ENCODE measurements around the gene NEDD4. TPM values are rescaled to one million over a fixed set of nuclear protein-coding genes. Genes with fewer than 3 reads are reported as not detected.
A peak's percentile ranks its signal among the peaks of the same experiment; 100 is the strongest.

The NEDD4 gene
- total and polyA plus RNA-seq, 12 donors = 2.5 to 20.5 (median 9.5) TPM

- WGBS, 4 donors = 90 to 92% (median 91%) methylated on average over 2 of the region's 2 CpGs
- intact Hi-C loops (cut with DNase I) = no loop called here
- Histone ChIP-seq H3K4me1 (replicated peaks in 1 of 2) (no peaks in the 10 kb centered on the region), H3K36me3 (replicated peaks in 1 of 2) (no peaks in the 10 kb centered on the region), H3K27ac (no peak overlapping the region), H3K9me3 (replicated peaks in 1 of 3) (no peaks in the 10 kb centered on the region), H3K27me3 (no peaks in the 10 kb centered on the region), H3K4me3 (no peak overlapping the region)
- DNase-seq = no peak
- TF ChIP-seq CTCF (IDR thresholded peaks at IDR 0.05) = no peak
Observed at GRCh38 chr15:55800216-55800615, 193.2 kb downstream of the NEDD4 start.

GRCh38 chr15:55799291-55800212 is 193.9 kb downstream of the NEDD4 start:
- 46 to 48% (median 47%) methylated on average over 10 of the region's 10 CpGs for WGBS, 4 donors
- H3K27ac ChIP-seq = no peak overlapping the region
- intact Hi-C loops (cut with DNase I) = loop anchor here (5.0 kb wide), 1 partner anchor 152 kb away; no protein-coding TSS in a partner anchor
- TF ChIP-seq CTCF (IDR thresholded peaks at IDR 0.05) (peak; percentile 35 to 64 (median 54)), POLR2A (IDR thresholded peaks at IDR 0.05) (no peak)
- DNase-seq = peak; percentile 20 to 81 (median 48)
- H3K4me3 ChIP-seq = no peak overlapping the region
- H3K27me3 ChIP-seq = no peaks in the 10 kb centered on the region
- no peaks in the 10 kb centered on the region for H3K4me1 ChIP-seq (replicated peaks in 1 of 2)
- H3K9me3 ChIP-seq (replicated peaks in 1 of 3) = no peaks in the 10 kb centered on the region
- no peaks in the 10 kb centered on the region for H3K36me3 ChIP-seq (replicated peaks in 1 of 2)

GRCh38 chr15:55796321-55796965 is 197.0 kb downstream of the NEDD4 start:
- intact Hi-C loops (cut with DNase I) = loop anchor here (5.0 kb wide), 1 partner anchor 149 kb away; no protein-coding TSS in a partner anchor
- H3K27ac ChIP-seq = no peak overlapping the region
- H3K36me3 ChIP-seq (replicated peaks in 1 of 2) = no peaks in the 10 kb centered on the region
- no peaks in the 10 kb centered on the region for H3K9me3 ChIP-seq (replicated peaks in 1 of 3)
- no peaks in the 10 kb centered on the region for H3K27me3 ChIP-seq
- no peak overlapping the region for H3K4me3 ChIP-seq
- no peak for TF ChIP-seq POLR2A (IDR thresholded peaks at IDR 0.05)
- H3K4me1 ChIP-seq (replicated peaks in 1 of 2) = no peaks in the 10 kb centered on the region
- WGBS, 4 donors = 69 to 78% (median 71%) methylated on average over 4 of the region's 4 CpGs
- no peak for DNase-seq

- H3K4me3 ChIP-seq = no peak overlapping the region
- no peak for DNase-seq
- H3K27me3 ChIP-seq = no peaks in the 10 kb centered on the region
- H3K9me3 ChIP-seq (replicated peaks in 1 of 3) = no peaks in the 10 kb centered on the region
- H3K27ac ChIP-seq = no peak overlapping the region
- no peaks in the 10 kb centered on the region for H3K4me1 ChIP-seq (replicated peaks in 1 of 2)
- TF ChIP-seq CTCF (IDR thresholded peaks at IDR 0.05) = no peak
- TF ChIP-seq POLR2A (IDR thresholded peaks at IDR 0.05) = no peak
- intact Hi-C loops (cut with DNase I) = loop anchor here (5.0 kb wide), 1 partner anchor 148 kb away; no protein-coding TSS in a partner anchor
- no peaks in the 10 kb centered on the region for H3K36me3 ChIP-seq (replicated peaks in 1 of 2)
Observed at GRCh38 chr15:55795031-55795430, 198.4 kb downstream of the NEDD4 start.
